Stomach smooth muscle (tissue), 2 donors: Measurements from ENCODE around the gene HDAC7.
A peak's percentile ranks its signal among the peaks of the same experiment; 100 is the strongest.

ENCODE experiments used
- H3K27ac ChIP-seq: one replicate; pipeline ENCODE4 v1.7.0; 2013; ENCODE audit warnings: mild to moderate bottlenecking, low read length, inconsistent platforms
- H3K27me3 ChIP-seq, 2 donors: one replicate each; pipeline ENCODE4 v1.7.0; 2013; ENCODE audit warnings: low read length in 2 of 2; ENCODE audit not compliant: insufficient read depth in 2 of 2, control insufficient read depth in 1 of 2
- H3K36me3 ChIP-seq, 2 donors: one replicate each; pipeline ENCODE4 v1.7.0; 2013; ENCODE audit warnings: low read length in 2 of 2; ENCODE audit not compliant: control insufficient read depth in 2 of 2, insufficient read depth in 2 of 2
- H3K4me1 ChIP-seq: one replicate; pipeline ENCODE4 v1.7.0; 2013; ENCODE audit warnings: low read length; ENCODE audit not compliant: control insufficient read depth, insufficient read depth
- H3K4me3 ChIP-seq, 2 donors: one replicate each; pipeline ENCODE4 v1.7.0; 2013; ENCODE audit warnings: low read length in 2 of 2
- H3K9ac ChIP-seq, 2 donors: one replicate each; pipeline ENCODE4 v1.7.0; 2013; ENCODE audit warnings: low read length in 2 of 2, mild to moderate bottlenecking in 1 of 2
- H3K9me3 ChIP-seq, 2 donors: one replicate each; pipeline ENCODE4 v1.7.0; 2013; ENCODE audit warnings: low read length in 2 of 2; ENCODE audit not compliant: control insufficient read depth in 2 of 2
- donor health status: healthy.
- donor health status: Pancreatic carcinoma.

HDAC7 gene

DNA sequence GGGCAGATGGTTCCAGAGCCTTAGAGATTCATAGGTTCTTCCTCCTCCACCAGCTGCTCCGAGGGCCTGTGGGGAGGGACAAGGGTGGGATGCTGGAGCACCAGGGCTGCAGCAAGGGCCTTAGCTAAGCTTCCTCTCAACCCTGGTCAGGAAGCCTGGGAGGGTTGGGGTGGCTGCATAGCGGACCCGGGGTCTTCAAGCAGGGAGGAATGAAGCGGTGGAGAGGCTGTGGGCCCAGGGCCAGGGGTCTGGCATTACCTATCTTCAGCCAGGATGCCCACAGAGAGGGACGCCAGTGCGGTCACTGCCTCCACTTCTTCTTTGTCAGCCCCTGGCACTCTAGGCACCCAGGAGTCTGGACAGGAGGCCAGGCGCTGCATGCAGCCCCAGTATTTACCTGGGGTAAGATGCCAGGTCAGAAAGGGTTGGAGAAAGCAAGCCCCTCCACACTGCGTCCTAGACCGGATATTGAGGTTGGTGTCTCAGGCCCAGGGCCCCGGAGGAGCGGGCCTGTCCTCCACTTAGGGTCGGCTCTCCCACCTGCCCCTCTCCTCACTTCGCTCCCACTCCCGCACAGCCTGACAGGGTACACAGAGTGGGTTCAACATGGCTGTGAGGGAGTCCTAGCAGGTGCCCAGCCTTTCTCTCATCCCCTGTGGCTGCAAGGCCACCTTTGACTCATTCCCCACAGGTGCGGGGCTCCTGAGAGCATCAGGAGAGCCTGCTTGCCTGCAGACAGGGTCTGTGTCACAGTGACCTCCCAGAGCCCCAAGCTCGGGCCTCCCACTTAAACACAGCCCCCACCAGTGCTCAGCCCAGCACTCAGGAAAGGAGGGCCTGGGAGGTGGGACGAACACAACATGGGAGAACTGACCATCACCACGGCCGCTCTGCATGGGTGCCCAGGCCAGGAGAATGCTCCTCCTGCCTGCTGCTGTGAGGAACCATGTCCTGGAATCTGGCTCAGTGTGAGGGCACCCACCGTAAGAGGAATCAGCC, 35.6 kb downstream of the HDAC7 start:
- Histone ChIP-seq H3K9me3 (no peaks in the 10 kb centered on the region), H3K4me3 (no peak overlapping the region), H3K27me3 (no peaks in the 10 kb centered on the region), H3K27ac (no peak overlapping the region), H3K9ac (no peak overlapping the region), H3K36me3 (peaks cover 48 to 65% of the 10 kb centered on the region in 2 donors), H3K4me1 (peaks cover 21% of the 10 kb centered on the region)

DNA sequence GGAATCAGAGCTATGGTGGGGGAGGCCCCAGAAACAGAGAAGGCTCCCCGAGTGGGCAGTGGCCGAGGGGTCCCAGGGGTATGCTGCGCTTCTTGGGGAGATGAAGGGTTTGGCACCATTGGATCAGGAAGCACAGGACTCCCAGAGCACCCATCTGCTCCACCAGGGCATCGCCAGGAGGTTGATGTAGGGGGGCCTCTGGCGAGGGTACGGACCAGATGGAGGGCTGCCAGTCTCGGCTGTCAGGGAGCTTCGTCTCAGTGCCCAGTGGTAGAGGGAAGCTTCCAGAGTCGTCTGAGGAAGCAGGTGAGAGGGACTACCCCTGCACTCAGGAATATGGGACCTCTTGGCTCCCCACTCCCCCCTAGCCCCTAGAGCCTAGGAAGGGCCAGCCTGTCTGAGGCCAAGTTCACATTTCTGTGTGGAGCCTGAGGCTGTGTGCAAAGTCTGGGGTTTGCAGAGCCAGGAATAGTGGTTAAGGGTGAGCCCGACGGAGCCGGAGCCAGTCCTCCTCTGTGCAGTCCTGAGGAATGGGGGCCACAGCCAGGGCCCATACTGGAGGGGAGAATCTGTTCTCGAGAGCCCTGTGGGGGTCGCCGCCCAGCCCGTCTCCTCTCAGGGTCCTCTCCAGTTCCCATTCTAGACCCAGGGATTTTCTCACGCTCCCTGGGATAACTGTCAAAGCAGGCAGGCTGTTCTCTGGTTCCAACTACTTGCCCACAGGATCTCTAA, 36.5 kb downstream of the HDAC7 start:
- peaks cover 40 to 57% of the 10 kb centered on the region in 2 donors for H3K36me3 ChIP-seq
- peaks cover 30% of the 10 kb centered on the region for H3K4me1 ChIP-seq
- no peak overlapping the region for H3K4me3 ChIP-seq
- H3K9ac ChIP-seq = peak overlapping the region in 1 of 2 donors; percentile 13
- no peaks in the 10 kb centered on the region for H3K27me3 ChIP-seq
- H3K27ac ChIP-seq = peak overlapping the region; percentile 24
- H3K9me3 ChIP-seq = no peaks in the 10 kb centered on the region

DNA sequence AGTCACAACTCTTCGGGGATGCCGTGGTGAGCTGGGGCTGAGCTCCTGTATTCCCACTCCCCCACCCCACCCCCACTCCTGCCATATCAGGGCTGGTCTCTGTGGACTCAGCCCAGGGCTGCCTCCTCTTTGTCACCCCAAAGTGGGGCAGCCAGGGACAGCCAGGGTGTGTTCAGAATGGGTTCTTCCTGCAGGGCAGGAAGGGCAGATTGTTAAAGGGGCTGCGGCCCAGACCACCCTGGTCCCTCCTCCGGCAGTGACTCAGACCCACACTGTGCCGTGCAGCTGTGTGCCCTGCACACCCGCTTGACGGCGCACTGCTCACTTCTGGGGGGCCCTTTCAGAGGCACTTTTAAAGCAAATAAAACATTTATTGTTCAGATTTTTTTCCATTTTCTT, 37.3 kb downstream of the HDAC7 start:
- Histone ChIP-seq H3K36me3 (peaks cover 32 to 49% of the 10 kb centered on the region in 2 donors), H3K27ac (peak overlapping the region; percentile 24), H3K9me3 (no peaks in the 10 kb centered on the region), H3K9ac (no peak overlapping the region), H3K4me3 (no peak overlapping the region), H3K4me1 (peaks cover 38% of the 10 kb centered on the region), H3K27me3 (no peaks in the 10 kb centered on the region)

DNA sequence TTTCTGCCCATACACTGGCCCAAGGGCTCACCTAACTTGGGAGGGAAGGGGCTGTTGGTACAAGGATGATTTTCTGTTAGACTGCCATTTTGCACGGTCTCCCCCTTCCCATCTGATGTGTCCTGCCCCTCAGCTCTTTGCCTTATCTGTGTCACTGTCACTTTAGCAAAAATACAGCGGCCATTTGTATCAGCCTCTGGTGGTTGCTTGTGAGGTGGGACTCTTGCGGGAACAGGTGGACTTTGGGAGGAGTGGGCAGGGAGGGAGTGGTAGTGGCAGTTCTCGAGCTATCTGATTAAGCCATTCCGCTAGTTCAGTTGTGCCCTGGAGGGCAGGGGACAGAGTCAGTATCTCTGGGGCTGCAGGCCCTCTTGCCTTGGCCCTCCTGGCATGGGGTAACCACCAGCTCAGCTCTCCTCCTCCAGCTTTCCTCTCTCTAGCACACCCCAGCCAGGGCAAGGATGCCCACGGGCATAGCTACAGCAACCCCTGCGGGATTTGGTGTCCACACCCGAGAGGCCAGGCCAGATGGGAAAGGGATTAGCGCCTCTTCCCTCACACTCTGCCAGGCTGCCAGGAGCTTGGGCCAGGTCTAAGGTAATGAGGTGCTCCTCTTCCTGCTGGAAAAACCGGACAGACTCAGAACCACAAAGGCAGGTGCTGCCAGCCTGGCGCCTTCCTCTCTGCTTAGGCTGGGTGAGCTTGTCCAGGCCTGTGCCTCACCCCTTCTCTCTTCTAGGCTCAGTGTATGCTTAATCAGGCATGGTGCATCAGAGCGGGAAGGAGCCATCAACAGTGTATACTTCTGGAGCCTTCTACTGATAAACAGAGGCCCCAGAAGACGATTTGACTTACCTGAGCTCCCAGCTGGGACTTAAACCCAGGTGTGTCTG, 38.0 kb downstream of the HDAC7 start:
- Histone ChIP-seq H3K4me3 (no peak overlapping the region), H3K9ac (no peak overlapping the region), H3K27ac (peak overlapping the region; percentile 24), H3K36me3 (peaks cover 26 to 42% of the 10 kb centered on the region in 2 donors), H3K4me1 (peaks cover 42% of the 10 kb centered on the region), H3K9me3 (no peaks in the 10 kb centered on the region), H3K27me3 (no peaks in the 10 kb centered on the region)

DNA sequence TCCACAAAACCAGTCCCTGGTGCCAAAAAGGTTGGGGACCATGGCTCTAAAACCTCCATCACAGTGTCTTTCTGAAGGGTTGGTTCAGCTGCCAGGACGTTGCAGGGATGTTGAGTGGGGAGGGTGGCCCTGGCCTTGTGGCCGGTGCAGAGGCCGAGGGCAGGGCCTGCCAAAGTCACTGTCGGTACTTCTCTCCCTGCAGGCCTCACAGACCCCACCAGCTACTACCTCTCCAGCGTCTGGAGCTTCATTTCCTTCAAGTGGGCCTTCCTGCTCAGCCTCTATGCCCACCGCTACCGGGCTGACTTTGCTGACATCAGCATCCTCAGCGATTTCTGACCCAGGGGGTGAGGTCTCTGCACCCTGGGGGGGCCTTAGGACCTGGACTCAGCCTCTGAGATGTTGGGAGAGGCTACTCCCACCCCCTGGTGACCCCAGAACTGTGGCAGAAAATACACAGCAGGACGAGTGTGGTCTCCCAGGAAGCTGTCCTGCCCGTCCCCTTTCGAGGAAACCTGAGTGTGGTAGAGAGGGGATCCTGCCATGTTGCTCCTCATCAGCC, 39.7 kb downstream of the HDAC7 start:
- no peaks in the 10 kb centered on the region for H3K27me3 ChIP-seq
- peak overlapping the region; percentile 31 for H3K27ac ChIP-seq
- H3K9me3 ChIP-seq = no peaks in the 10 kb centered on the region
- no peak overlapping the region for H3K4me3 ChIP-seq
- H3K9ac ChIP-seq = no peak overlapping the region
- H3K36me3 ChIP-seq = peaks cover 11 to 27% of the 10 kb centered on the region in 2 donors
- H3K4me1 ChIP-seq = peaks cover 52% of the 10 kb centered on the region

DNA sequence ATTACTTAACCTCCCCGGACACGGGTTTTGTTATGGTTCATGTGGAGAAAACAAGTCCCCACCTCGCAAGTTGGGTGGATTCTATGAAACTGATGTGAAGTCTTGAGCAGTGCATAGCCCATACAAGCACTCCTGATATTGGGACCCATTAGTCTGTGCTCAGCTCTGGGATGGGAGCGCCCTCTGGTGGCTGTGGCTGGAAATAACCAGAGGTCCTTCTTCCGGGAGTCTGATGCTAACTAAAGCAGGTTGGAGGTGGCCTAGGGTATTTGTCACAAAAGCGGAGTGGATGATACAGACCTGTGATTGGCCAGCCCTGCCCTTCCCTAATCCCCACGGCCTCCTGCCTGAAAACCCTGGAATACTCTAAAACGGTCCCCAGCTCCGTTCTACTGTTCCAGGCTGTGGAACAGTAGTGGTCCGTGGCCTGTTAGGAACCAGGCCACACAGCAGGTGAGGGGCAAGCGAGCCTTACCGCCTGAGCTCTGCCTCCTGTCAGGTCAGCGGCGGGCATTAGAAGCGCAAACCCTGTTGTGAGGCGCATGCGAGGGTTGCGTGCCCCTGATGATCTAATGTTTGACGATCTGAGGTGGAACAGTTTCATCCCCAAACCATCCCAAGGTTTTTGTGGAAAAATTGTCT, 40.3 kb downstream of the HDAC7 start:
- Histone ChIP-seq H3K36me3 (peaks cover 6 to 21% of the 10 kb centered on the region in 2 donors), H3K4me1 (peaks cover 58% of the 10 kb centered on the region), H3K27me3 (no peaks in the 10 kb centered on the region), H3K9me3 (no peaks in the 10 kb centered on the region), H3K27ac (peak overlapping the region; percentile 31), H3K4me3 (no peak overlapping the region), H3K9ac (no peak overlapping the region)

DNA sequence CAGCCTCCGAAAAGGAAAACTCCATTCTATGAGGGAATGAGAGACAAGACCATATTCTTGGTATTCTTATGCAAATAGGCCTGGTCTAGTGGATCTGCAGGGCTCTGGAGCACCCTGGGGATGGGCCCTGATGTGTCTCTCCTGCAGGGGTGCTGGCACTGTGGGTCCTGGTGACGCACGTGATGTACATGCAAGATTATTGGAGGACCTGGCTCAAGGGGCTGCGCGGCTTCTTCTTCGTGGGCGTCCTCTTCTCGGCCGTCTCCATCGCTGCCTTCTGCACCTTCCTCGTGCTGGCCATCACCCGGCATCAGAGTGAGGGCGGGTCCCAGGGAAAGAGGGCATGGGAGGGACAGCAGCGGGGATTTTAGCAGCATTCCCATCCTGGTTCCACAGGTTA, 40.8 kb downstream of the HDAC7 start:
- Histone ChIP-seq H3K4me1 (peaks cover 63% of the 10 kb centered on the region), H3K36me3 (peaks cover 3 to 15% of the 10 kb centered on the region in 2 donors), H3K9ac (no peak overlapping the region), H3K27ac (no peak overlapping the region), H3K4me3 (no peak overlapping the region), H3K27me3 (no peaks in the 10 kb centered on the region), H3K9me3 (no peaks in the 10 kb centered on the region)

DNA sequence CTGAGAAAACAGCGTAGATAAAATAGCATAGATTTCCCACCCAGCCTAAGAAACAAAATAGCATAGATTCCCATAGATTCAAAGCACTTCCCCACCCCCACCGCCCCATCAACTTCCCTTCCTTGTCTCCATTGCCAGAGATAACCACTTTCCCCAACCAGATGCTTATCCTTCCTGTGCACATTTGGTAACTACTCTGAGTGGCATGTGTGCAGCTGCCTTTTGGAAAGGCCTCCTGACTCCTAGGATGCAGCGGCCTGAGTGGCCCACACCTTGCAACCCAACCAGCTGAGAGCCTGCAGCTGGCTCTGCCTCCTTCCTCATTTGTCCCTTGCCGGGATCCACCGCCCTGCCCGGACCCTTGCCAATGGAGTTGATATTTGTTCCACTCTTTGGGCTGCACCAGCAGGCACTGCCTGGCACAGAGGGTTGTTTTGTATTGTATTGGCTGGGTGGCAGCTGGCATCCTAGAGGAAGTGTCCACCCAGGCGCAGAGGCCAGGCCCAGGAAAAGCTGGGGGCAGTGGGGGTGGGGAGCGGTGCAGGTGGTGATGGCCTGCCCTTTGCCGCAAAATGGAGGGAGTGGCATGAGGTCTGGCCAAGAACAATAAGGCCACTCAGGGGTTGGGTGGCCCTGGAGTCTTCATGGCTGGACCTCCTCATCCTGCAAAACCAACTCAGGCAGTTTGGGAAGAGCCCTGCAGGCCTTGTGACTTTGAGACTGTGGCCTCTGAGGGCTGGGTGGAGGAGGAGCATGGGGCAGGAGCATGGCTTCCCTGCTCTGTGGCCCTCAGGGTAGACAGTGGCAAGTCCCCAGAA, 41.8 kb downstream of the HDAC7 start:
- Histone ChIP-seq H3K36me3 (peaks cover 0 to 10% of the 10 kb centered on the region in 2 donors), H3K9ac (no peak overlapping the region), H3K27me3 (no peaks in the 10 kb centered on the region), H3K4me3 (peak overlapping the region in 1 of 2 donors; percentile 3), H3K9me3 (no peaks in the 10 kb centered on the region), H3K27ac (peak overlapping the region; percentile 49), H3K4me1 (peaks cover 63% of the 10 kb centered on the region)

DNA sequence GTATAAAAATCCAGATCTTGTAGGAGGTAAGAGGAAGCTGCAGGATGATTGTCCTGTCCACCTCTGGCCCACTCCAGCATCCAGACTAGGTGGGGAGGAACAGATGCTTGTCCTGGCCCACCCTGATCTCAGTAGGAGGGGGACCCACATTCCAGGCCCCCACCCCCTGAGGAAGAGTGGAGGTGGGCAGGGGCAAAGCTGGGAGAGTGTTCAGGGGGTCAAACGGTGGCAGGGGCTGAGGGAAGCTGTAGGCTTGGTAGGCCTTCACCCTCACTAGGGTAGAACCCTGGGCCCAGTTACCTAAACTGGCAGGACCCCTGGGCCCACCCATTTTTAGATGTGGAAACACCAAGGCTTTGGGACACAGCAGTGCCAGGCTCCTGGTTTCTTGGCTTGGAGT, 42.6 kb downstream of the HDAC7 start:
- peak overlapping the region in 1 of 2 donors; percentile 46 for H3K9ac ChIP-seq
- H3K27ac ChIP-seq = peak overlapping the region; percentile 49
- H3K4me3 ChIP-seq = no peak overlapping the region
- H3K27me3 ChIP-seq = no peaks in the 10 kb centered on the region
- peaks cover 61% of the 10 kb centered on the region for H3K4me1 ChIP-seq
- H3K9me3 ChIP-seq = no peaks in the 10 kb centered on the region
- peaks cover 0 to 8% of the 10 kb centered on the region in 2 donors for H3K36me3 ChIP-seq
